Measurements from ENCODE around the gene GPC6. TPM values are rescaled to one million over a fixed set of nuclear protein-coding genes. Genes with fewer than 3 reads are reported as not detected.

GPC6 gene
- total and polyA plus RNA-seq, 2 experiments from 2014 or later: 14.4 to 43.3 TPM

GRCh38 chr13:93603043-93603442, 376.4 kb downstream of the GPC6 start:
- H3K9me3 ChIP-seq (ENCODE audit: low read depth): no peaks in the 10 kb centered on the region
- H3K27ac ChIP-seq: no peak overlapping the region
- no peak for TF ChIP-seq CTCF (IDR thresholded peaks at IDR 0.05; ENCODE audit: low read depth, low read length)
- DNase-seq (ENCODE audit: low read depth in 1 of 2, low spot score in 1 of 2): peak in 1 of 2 donors; percentile 90
- no peak overlapping the region for H3K4me3 ChIP-seq
- H3K4me1 ChIP-seq (ENCODE audit: low read depth): no peaks in the 10 kb centered on the region
- no peaks in the 10 kb centered on the region for H3K36me3 ChIP-seq
- no peaks in the 10 kb centered on the region for H3K27me3 ChIP-seq

- H3K27me3 ChIP-seq: no peaks in the 10 kb centered on the region
- no peaks in the 10 kb centered on the region for H3K9me3 ChIP-seq (ENCODE audit: low read depth)
- no peak overlapping the region for H3K4me3 ChIP-seq
- no peak overlapping the region for H3K27ac ChIP-seq
- TF ChIP-seq CTCF (IDR thresholded peaks at IDR 0.05; ENCODE audit: low read depth, low read length): no peak
- H3K4me1 ChIP-seq (ENCODE audit: low read depth): peaks cover 18% of the 10 kb centered on the region
- DNase-seq (ENCODE audit: low read depth in 1 of 2, low spot score in 1 of 2): no peak
- no peaks in the 10 kb centered on the region for H3K36me3 ChIP-seq
Measured at GRCh38 chr13:93614776-93615175, 388.2 kb downstream of the GPC6 start.

GRCh38 chr13:93620181-93620765, 393.7 kb downstream of the GPC6 start:
- no peak overlapping the region for H3K4me3 ChIP-seq
- TF ChIP-seq CTCF (IDR thresholded peaks at IDR 0.05; ENCODE audit: low read depth, low read length): no peak
- DNase-seq (ENCODE audit: low read depth in 1 of 2, low spot score in 1 of 2): no peak
- H3K27ac ChIP-seq: no peak overlapping the region
- H3K9me3 ChIP-seq (ENCODE audit: low read depth): no peaks in the 10 kb centered on the region
- H3K36me3 ChIP-seq: no peaks in the 10 kb centered on the region
- H3K27me3 ChIP-seq: no peaks in the 10 kb centered on the region
- H3K4me1 ChIP-seq (ENCODE audit: low read depth): peaks cover 16% of the 10 kb centered on the region

GRCh38 chr13:93621051-93621450, 394.4 kb downstream of the GPC6 start:
- no peaks in the 10 kb centered on the region for H3K9me3 ChIP-seq (ENCODE audit: low read depth)
- peaks cover 16% of the 10 kb centered on the region for H3K4me1 ChIP-seq (ENCODE audit: low read depth)
- no peak for TF ChIP-seq CTCF (IDR thresholded peaks at IDR 0.05; ENCODE audit: low read depth, low read length)
- H3K27ac ChIP-seq: no peak overlapping the region
- H3K4me3 ChIP-seq: no peak overlapping the region
- DNase-seq (ENCODE audit: low read depth in 1 of 2, low spot score in 1 of 2): no peak
- H3K27me3 ChIP-seq: no peaks in the 10 kb centered on the region
- no peaks in the 10 kb centered on the region for H3K36me3 ChIP-seq

GRCh38 chr13:93621966-93622365, 395.4 kb downstream of the GPC6 start:
- no peaks in the 10 kb centered on the region for H3K36me3 ChIP-seq
- peaks cover 10% of the 10 kb centered on the region for H3K4me1 ChIP-seq (ENCODE audit: low read depth)
- no peak for TF ChIP-seq CTCF (IDR thresholded peaks at IDR 0.05; ENCODE audit: low read depth, low read length)
- no peak overlapping the region for H3K4me3 ChIP-seq
- H3K9me3 ChIP-seq (ENCODE audit: low read depth): no peaks in the 10 kb centered on the region
- no peak for DNase-seq (ENCODE audit: low read depth in 1 of 2, low spot score in 1 of 2)
- H3K27me3 ChIP-seq: no peaks in the 10 kb centered on the region
- H3K27ac ChIP-seq: no peak overlapping the region
